Measurements from ENCODE around the gene CSRP1. TPM values are rescaled to one million over a fixed set of nuclear protein-coding genes. Genes with fewer than 3 reads are reported as not detected.

Gene CSRP1
- total RNA-seq, 1 experiment from 2014 or later: 94.4 TPM

DNA sequence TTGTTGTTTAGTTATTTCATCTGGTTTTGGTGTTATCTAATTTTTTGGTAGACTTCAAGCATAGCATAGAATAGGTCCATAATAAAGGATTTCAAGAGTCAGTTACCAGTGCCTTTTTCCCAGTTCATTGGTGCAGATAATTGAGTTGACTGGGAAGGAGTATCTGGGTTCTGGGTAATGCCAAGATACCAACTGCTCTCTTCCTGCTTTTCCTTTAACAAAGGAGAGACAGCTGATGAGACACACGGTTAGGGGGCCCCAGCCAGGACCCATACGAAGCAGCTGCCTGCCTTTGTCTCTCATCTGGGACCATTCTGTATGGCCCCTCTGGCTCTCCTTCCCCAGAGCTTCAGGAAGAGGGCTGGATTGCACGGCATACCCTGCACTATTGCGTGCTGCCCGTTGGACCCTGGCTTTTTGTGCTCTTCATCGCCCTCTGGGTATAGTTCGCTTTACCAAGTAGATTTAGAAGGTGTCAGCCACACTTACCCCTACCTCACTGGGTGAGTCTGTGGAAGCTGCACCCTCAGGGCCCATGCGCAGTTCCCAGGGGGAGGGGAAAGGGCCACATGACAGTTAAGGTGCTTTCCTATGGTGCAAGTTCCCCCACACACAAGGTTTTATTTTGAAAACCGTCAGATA is 39.0 kb upstream of the CSRP1 start:
- no peak overlapping the region for H3K27ac ChIP-seq (ENCODE audit: low read length)
- peaks cover 6% of the 10 kb centered on the region; the same call in 1 of the 2 replicates for H3K4me1 ChIP-seq (ENCODE audit: control insufficient read depth, insufficient read depth, low read length)
- no peaks in the 10 kb centered on the region for H3K36me3 ChIP-seq (ENCODE audit: control insufficient read depth, insufficient read depth, low read length)
- H3K4me3 ChIP-seq (ENCODE audit: low read depth in 2 of 2, low read length in 2 of 2): no peak overlapping the region
- intact Hi-C loops (cut with micrococcal nuclease; ENCODE audit: unreplicated experiment) (no loop called here), in situ Hi-C loops (cut with HindIII; ENCODE audit: low pct_unique_long_range_greater_than_20kb, low sequenced_read_pairs) (no loop called here)
- H3K27me3 ChIP-seq (ENCODE audit: control insufficient read depth, insufficient read depth, low read length): no peaks in the 10 kb centered on the region
- TF ChIP-seq POLR2AphosphoS5 (IDR thresholded peaks at IDR 0.05; ENCODE audit: low read depth, low read length): no peak
- TF ChIP-seq SIN3A (IDR thresholded peaks at IDR 0.05; ENCODE audit: borderline replicate concordance, insufficient read depth, low read depth, low read length): no peak
- TF ChIP-seq, protein P1, sequence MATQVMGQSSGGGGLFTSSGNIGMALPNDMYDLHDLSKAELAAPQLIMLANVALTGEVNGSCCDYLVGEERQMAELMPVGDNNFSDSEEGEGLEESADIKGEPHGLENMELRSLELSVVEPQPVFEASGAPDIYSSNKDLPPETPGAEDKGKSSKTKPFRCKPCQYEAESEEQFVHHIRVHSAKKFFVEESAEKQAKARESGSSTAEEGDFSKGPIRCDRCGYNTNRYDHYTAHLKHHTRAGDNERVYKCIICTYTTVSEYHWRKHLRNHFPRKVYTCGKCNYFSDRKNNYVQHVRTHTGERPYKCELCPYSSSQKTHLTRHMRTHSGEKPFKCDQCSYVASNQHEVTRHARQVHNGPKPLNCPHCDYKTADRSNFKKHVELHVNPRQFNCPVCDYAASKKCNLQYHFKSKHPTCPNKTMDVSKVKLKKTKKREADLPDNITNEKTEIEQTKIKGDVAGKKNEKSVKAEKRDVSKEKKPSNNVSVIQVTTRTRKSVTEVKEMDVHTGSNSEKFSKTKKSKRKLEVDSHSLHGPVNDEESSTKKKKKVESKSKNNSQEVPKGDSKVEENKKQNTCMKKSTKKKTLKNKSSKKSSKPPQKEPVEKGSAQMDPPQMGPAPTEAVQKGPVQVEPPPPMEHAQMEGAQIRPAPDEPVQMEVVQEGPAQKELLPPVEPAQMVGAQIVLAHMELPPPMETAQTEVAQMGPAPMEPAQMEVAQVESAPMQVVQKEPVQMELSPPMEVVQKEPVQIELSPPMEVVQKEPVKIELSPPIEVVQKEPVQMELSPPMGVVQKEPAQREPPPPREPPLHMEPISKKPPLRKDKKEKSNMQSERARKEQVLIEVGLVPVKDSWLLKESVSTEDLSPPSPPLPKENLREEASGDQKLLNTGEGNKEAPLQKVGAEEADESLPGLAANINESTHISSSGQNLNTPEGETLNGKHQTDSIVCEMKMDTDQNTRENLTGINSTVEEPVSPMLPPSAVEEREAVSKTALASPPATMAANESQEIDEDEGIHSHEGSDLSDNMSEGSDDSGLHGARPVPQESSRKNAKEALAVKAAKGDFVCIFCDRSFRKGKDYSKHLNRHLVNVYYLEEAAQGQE (IDR thresholded peaks at IDR 0.05; ENCODE audit: insufficient read depth in 1 of 2, low read depth in 2 of 2, low read length in 1 of 2): no peak
- TF ChIP-seq, protein P2, sequence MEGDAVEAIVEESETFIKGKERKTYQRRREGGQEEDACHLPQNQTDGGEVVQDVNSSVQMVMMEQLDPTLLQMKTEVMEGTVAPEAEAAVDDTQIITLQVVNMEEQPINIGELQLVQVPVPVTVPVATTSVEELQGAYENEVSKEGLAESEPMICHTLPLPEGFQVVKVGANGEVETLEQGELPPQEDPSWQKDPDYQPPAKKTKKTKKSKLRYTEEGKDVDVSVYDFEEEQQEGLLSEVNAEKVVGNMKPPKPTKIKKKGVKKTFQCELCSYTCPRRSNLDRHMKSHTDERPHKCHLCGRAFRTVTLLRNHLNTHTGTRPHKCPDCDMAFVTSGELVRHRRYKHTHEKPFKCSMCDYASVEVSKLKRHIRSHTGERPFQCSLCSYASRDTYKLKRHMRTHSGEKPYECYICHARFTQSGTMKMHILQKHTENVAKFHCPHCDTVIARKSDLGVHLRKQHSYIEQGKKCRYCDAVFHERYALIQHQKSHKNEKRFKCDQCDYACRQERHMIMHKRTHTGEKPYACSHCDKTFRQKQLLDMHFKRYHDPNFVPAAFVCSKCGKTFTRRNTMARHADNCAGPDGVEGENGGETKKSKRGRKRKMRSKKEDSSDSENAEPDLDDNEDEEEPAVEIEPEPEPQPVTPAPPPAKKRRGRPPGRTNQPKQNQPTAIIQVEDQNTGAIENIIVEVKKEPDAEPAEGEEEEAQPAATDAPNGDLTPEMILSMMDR (IDR thresholded peaks at IDR 0.05): no peak; the same call in 1 of the 2 replicates
- no peak for TF ChIP-seq TCF7L2 (IDR thresholded peaks at IDR 0.05; ENCODE audit: low read depth, low read length)
- POLR2A ChIA-PET: no interaction called here
- no peaks in the 10 kb centered on the region for H3K9me3 ChIP-seq (ENCODE audit: control insufficient read depth, insufficient read depth, low read depth, low read length)
- DNase-seq (ENCODE audit: low read depth, low spot score) (no peak), ATAC-seq (peak; percentile 94)
- CTCF ChIA-PET: interaction anchor here (0.9 kb wide), 1 partner anchor 14 kb away, joined by 3 read pairs; no protein-coding TSS in a partner anchor
- BruUV-seq (replicated peaks): no TSS peak

DNA sequence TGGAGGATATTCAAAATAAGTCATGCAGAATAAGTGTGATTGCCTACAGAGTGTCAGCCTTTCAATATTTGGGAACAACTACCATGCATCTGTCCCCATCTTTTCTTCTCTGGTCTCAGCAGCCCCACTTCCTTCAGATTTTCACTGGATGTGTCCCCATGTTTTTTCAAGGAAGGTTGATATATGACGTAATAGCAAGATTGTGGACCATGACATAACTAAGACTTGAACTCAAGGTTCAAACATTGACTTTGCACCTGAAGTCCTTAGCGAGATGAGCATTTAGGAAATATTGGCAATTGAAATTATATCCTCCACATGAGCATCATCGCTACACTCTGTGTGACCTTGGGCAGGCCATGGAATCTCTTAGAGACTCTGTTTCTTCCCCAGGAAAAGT is 37.8 kb upstream of the CSRP1 start:
- no peaks in the 10 kb centered on the region for H3K9me3 ChIP-seq (ENCODE audit: control insufficient read depth, insufficient read depth, low read depth, low read length)
- peaks cover 12% of the 10 kb centered on the region for H3K4me1 ChIP-seq (ENCODE audit: control insufficient read depth, insufficient read depth, low read length)
- TF ChIP-seq SIN3A (IDR thresholded peaks at IDR 0.05; ENCODE audit: borderline replicate concordance, insufficient read depth, low read depth, low read length) (no peak), TCF7L2 (IDR thresholded peaks at IDR 0.05; ENCODE audit: low read depth, low read length) (no peak), POLR2AphosphoS5 (IDR thresholded peaks at IDR 0.05; ENCODE audit: low read depth, low read length) (no peak)
- TF ChIP-seq, protein P1 (IDR thresholded peaks at IDR 0.05; ENCODE audit: insufficient read depth in 1 of 2, low read depth in 2 of 2, low read length in 1 of 2): no peak
- TF ChIP-seq, protein P2 (IDR thresholded peaks at IDR 0.05): no peak
- ChIA-PET CTCF (no interaction called here), POLR2A (interaction anchor here (0.6 kb wide), 1 partner anchor 32 kb away, joined by 6 read pairs; no protein-coding TSS in a partner anchor)
- intact Hi-C loops (cut with micrococcal nuclease; ENCODE audit: unreplicated experiment) (no loop called here), in situ Hi-C loops (cut with HindIII; ENCODE audit: low pct_unique_long_range_greater_than_20kb, low sequenced_read_pairs) (no loop called here)
- no peak for ATAC-seq
- BruUV-seq (replicated peaks): no TSS peak
- no peaks in the 10 kb centered on the region for H3K36me3 ChIP-seq (ENCODE audit: control insufficient read depth, insufficient read depth, low read length)
- H3K27ac ChIP-seq (ENCODE audit: low read length): no peak overlapping the region
- no peaks in the 10 kb centered on the region for H3K27me3 ChIP-seq (ENCODE audit: control insufficient read depth, insufficient read depth, low read length)
- DNase-seq (ENCODE audit: low read depth, low spot score): no peak
- H3K4me3 ChIP-seq (ENCODE audit: low read depth in 2 of 2, low read length in 2 of 2): no peak overlapping the region

Measured in Panc1 (cell line).